GM18519 (cell line): Measurements from ENCODE around the gene NIPA2.

ENCODE experiments used
- ATAC-seq: cut with Tn5 transposase; IDR thresholded peaks from one replicate; pipeline ENCODE4 v1.9.1; 2021; ENCODE audit warnings: mild to moderate bottlenecking, moderate library complexity; ENCODE audit not compliant: unreplicated experiment, low FRiP score

NIPA2 gene

GRCh38 chr15:22874966-22875365, 36.5 kb downstream of the NIPA2 start:
- ATAC-seq: no peak

- ATAC-seq: no peak
These were observed 38.7 kb downstream of the NIPA2 start for GRCh38 chr15:22877117-22877516.

GRCh38 chr15:22877607-22878006, 39.1 kb downstream of the NIPA2 start:
- ATAC-seq: no peak

- no peak for ATAC-seq
These were observed 39.6 kb downstream of the NIPA2 start for GRCh38 chr15:22878103-22878502.

- no peak for ATAC-seq
These were observed 41.9 kb downstream of the NIPA2 start for GRCh38 chr15:22880068-22880980.

GRCh38 chr15:22880981-22881738, 42.7 kb downstream of the NIPA2 start:
- ATAC-seq: no peak

- ATAC-seq: no peak
These were observed 43.4 kb downstream of the NIPA2 start for GRCh38 chr15:22881739-22882440.

- ATAC-seq: no peak
These were observed 44.7 kb downstream of the NIPA2 start for GRCh38 chr15:22883196-22883595.

GRCh38 chr15:22884344-22884743, 45.9 kb downstream of the NIPA2 start:
- no peak for ATAC-seq

- ATAC-seq: no peak
These were observed 46.7 kb downstream of the NIPA2 start for GRCh38 chr15:22885120-22885519.

- no peak for ATAC-seq
These were observed 48.9 kb downstream of the NIPA2 start for GRCh38 chr15:22887157-22887951.

GRCh38 chr15:22888120-22888859, 49.8 kb downstream of the NIPA2 start:
- ATAC-seq: no peak

GRCh38 chr15:22889146-22889818, 50.8 kb downstream of the NIPA2 start:
- ATAC-seq: no peak

GRCh38 chr15:22890296-22890695, 51.8 kb downstream of the NIPA2 start:
- ATAC-seq: no peak

GRCh38 chr15:22891426-22892210, 53.2 kb downstream of the NIPA2 start:
- no peak for ATAC-seq

- ATAC-seq: no peak
These were observed 53.9 kb downstream of the NIPA2 start for GRCh38 chr15:22892333-22892732.

- no peak for ATAC-seq
These were observed 54.6 kb downstream of the NIPA2 start for GRCh38 chr15:22893081-22893480.

GRCh38 chr15:22893881-22894280, 55.4 kb downstream of the NIPA2 start:
- no peak for ATAC-seq
